NCI-H748 treated with DMSO at 0.1 percent for 48 hours (cell line): ENCODE data around the gene NPAS3.

ENCODE experiments used
- DNase-seq: peaks from one replicate; lab custom pipeline; 2025; lab: John Stamatoyannopoulos, UW

Gene NPAS3

GRCh38 chr14:32938719-32939253 is at the start of gene NPAS3:
Gene NPAS3, plus strand, starts transcription at chr14:32938879.
- no peak for DNase-seq

DNA sequence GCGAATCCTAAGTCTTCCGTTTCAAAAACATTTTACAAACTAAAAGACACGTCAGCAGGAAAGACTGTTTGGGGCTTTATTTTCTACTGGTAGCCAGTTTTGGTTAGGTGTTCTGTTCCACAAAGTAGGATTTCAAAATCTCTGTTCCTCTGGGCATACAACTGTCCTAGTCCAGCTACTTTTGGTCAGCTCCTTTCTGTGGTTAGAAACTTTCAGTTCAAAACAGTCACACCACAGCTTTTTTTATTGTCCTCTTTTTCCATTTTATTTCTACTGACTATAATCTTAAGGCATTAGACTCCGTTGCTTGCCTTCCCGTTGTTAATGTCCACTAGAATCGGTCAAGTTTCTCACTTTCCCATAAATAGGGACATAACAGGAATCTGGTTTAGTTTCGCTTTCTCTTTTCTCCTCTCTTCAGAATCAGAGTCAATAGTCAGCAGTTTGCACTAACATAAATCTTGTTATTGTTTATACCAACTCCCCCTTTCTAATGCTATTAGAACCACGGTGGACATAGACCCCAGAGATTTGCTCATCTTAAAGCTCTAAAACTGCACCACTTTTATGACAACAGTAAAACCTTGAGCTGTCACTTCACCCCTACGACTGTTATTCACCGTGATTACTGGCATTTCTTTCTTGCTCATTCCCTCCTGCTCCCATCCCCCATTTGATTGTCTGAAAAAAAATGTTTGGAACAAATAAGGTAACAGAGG is 41.5 kb upstream of the NPAS3 start:
- DNase-seq = no peak

GRCh38 chr14:32897698-32898064 is 41.0 kb upstream of the NPAS3 start:
- DNase-seq = no peak

- no peak for DNase-seq
Observed at GRCh38 chr14:32898876-32899275, 39.8 kb upstream of the NPAS3 start.

GRCh38 chr14:32900547-32900946 is 38.1 kb upstream of the NPAS3 start:
- no peak for DNase-seq

DNA sequence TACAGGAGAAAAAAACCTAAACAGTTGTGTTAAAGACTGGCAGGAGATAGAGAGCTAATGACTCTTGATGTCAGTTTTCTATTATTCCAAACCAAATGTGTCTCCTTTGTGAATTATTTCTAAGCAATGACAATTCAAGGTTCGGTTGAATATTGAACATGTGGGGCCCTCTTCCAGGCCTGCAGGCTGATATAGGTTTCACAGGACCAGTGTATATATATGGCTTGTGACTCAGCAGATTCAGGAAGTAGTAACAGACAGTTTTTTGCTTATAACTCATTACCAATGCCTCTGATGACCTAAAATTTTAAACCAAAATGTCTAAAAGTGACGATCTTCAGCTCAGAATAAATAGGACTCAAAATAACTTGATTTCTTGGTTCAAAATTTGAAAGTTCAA is 33.7 kb upstream of the NPAS3 start:
- no peak for DNase-seq

GRCh38 chr14:32906672-32907071 is 32.0 kb upstream of the NPAS3 start:
- DNase-seq = no peak

GRCh38 chr14:32908196-32909084 is 30.2 kb upstream of the NPAS3 start:
- no peak for DNase-seq

DNA sequence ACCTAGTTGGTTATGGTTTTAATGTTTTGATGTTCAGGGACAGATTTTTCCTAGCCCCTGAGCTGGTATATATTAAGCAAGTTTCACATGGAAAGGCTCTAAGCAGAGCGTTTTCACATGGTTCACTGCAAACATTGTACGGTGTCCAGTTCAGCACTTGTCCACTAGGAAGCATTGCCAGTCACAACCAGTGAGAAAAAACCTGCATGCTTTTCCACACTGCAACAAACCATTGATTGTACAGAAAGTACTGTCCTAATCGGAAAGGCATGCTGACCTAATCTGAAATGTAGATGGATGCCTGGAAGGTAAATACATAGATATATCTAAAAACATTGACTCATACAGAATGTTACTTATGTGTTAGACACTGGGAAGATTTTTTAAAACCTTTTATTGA is 25.0 kb upstream of the NPAS3 start:
- no peak for DNase-seq

- no peak for DNase-seq
Observed at GRCh38 chr14:32914391-32914790, 24.3 kb upstream of the NPAS3 start.

- DNase-seq = no peak
Observed at GRCh38 chr14:32920696-32921276, 17.9 kb upstream of the NPAS3 start.

DNA sequence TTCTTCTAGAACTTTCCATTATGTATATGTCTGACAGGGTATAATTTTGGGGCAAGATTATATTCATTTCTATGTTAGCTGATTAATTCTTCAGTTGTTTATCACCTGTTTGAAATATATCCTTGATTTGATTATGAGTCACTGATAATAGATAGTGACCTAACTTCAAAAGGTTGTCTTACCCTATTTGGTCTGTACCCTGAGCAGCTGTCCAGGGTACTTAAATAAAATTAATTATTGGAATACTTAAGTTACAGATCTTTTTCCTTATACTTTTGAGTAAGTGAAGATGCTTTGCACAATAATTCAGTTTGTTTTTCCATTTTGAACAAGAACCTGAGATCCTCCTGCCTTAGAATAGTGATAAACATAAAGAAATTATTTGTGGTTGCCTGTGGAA is 13.2 kb upstream of the NPAS3 start:
- DNase-seq = no peak

DNA sequence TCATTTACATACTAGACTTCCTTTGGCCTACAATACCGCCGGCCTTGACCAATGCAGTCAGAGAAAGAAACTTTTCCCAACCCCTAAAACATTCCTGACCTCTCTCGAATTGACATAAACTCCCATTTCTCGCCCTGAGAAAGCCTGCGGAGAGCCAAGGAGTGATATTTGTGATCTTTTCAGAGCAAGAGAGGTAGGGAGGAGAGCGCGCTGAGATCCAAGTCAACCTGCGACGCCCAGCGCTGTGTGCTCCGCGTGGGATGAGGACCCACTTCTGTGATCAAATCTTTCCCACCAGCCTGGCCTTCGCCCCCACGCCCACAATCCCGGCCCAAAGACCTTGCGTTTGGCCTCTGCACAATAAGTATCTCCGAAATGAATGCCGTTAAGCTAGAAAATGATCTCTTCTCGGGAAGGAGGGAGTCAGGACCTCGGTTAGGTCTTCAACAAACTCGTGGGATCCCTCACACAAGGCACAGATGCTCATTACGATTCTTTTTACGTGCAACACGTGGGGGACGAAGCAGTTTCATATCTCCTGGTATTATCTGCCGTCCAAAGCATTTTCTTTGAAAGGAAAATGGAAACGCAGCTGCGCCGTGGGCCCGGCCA is 6.3 kb upstream of the NPAS3 start:
- DNase-seq = no peak

DNA sequence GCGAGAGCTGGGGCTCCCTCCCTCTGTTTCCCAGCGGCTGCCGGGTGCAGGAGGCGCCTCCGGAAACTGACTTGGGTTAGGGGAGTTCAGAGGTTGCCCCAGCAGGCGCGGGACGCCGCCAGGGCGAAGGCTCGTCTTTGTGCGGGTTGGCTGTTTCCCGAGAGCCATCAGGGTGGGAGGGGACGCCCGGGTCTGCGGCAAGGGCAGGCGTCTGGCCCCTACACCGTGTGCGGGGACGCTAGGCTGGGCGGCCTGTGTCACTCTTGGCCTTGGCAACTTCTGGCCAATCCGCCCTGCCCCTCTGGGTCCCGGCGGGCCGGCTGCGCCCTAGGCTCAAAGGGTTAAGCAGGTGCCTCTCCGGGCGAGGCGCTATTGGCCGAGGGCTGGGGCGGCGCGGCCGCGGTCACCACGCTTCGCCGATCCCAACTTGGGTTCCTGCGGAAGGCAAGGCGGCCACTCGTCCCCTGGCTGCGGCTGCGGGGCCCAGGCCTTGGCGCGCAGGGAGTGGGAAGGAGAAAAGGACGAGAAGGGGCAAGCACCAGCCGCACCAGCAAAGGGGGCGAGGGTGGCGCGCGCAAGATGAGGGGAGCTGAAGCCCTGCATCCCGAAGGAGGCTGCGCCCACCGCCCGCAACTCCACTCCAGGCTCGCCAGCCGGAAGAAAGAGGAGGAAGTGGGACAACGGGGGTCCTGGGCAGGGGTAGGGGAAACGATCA is 5.6 kb upstream of the NPAS3 start:
- DNase-seq = no peak

- no peak for DNase-seq
Observed at GRCh38 chr14:32933629-32934072, 5.0 kb upstream of the NPAS3 start.

- DNase-seq = peak; percentile 53
Observed at GRCh38 chr14:32934073-32934880, 4.4 kb upstream of the NPAS3 start.

DNA sequence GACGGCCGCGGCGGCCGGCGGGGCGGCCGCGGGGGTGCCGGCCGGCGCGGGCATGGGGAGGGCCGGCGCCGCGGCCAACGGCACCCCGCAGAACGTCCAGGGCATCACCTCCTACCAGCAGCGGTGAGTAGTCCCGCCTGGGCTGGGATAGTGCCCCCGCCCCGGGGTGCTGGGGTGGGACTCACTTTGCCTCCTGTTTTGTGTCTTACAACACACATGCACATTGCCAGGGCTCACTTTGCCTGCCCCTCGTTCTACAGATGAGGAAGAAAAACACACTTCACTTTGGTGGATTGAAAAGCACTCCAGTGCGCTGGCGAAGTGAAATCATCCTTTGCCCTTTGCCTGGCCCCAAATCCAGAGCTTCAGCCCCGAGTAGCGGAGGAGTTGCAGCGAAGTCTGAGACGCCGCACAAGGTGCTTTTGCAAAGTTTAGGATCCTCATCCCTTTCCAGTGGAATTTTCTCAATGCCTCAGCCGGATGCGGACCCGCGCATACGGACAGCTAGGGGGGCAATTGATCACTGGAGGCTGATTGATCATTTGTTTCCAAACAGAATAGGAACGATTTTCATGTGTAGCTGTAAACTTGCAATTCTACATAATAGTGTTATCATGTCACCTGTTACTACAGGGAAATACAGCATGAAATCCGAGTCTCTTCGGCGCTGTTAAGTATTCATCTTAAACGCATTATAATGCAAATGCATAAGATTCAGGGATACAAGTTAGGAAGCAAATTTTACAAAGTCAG is 3.6 kb upstream of the NPAS3 start:
- DNase-seq = peak; percentile 56

DNA sequence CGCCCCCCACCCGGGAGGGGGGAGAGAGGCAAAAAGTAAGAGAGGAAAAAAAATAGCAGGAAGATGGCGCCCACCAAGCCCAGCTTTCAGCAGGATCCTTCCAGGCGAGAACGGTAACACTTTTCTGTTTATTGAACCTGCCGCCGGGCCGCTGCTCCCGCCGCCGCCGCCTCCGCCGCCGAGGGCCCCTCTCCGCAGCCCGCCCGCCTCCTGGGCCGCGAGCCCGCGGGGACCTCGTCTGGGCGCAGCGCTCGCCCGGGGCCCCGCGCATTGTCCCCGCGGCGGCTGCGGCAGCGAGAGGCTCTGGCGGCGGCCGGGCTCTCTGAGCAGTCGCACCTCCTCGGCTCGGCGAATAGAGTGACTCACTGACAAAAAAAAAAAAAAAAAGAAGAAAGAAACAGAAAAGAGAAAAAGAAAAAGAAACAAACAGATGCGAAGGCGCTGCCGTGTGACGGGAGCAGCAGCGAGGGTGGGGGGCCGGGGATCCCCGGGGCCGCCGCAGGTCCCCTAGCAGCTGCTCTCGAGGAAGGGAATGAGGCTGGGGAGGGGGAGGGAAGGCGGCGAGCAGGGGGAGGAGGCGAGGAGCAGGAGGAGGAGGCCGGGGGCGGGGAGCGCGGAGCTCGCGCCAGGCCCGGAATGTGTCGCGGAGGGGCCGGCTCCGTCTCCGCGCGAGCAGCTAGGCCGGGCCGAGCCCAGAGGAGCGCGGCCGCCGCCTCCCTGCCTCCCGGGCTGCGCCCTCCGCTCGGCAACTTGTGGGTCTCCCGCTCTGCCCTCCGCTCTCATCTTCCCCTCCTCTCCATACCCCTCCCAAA is 781 bp downstream of the NPAS3 start:
- DNase-seq = peak; percentile 41

DNA sequence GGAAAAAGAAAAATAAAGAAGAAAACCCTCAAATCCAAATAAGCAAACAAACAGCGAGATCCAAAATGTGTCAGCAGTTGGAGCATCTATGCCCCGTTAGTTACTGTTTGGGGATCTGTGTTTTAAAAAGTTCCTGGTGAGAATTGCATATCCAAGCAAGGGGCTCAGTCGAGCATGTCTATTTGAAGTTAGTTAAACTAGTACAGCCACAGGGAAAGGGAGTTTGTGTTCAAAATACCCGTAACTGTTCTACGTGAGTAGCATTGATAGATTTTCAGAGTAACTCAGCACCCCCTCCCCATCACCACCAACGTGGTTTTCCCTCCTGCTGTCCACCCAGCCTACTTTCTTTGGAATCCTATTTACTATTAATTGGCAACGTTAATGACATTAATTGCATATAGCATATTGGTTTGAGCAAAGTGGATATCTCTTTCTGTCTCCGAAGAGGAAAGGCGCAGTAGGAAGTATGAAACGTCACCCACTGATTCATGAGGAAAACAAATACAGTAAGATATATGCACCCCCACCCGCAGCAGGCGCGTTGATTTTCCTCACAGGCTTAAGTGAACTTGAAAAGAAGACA is 1.5 kb downstream of the NPAS3 start:
- DNase-seq = peak; percentile 39
